HG03280 (cell line): ENCODE measurements around the gene KCND2.
"Not testable (repeated sequence)": the region's sequence is repeated elsewhere in the genome, so short reads cannot be mapped to it uniquely, and the experiment has no call there.

Experiments
- ATAC-seq: cut with Tn5 transposase; IDR thresholded peaks from one replicate; pipeline ENCODE4 v1.9.1; 2021; ENCODE audit warnings: mild to moderate bottlenecking, moderate library complexity; ENCODE audit not compliant: unreplicated experiment

KCND2 gene

GRCh38 chr7:120735791-120736190 is 462.8 kb downstream of the KCND2 start:
- ATAC-seq: no peak

- ATAC-seq: no peak
Measured at GRCh38 chr7:120738816-120739215, 465.8 kb downstream of the KCND2 start.

DNA sequence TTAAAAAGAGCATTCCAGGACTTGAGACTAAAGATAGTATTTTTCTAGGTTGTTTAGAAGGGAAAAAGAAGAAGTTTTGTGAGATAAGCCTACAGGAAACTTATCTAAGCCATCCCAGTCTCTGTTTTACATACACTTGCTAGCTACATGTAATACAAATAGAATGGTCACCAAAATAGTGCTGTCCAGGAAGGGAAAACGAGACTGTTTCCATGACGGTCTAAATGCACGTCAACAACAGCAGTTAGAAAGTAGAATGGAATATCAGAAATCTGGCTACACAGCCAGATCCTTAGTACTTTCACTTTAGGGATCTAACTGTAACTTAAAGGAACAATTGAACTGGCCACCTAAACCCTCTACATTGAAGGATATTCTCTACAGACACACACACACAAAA is 467.4 kb downstream of the KCND2 start:
- no peak for ATAC-seq

- ATAC-seq: no peak
Measured at GRCh38 chr7:120741371-120742042, 468.5 kb downstream of the KCND2 start.

GRCh38 chr7:120742372-120742771 is 469.4 kb downstream of the KCND2 start:
- ATAC-seq: no peak

DNA sequence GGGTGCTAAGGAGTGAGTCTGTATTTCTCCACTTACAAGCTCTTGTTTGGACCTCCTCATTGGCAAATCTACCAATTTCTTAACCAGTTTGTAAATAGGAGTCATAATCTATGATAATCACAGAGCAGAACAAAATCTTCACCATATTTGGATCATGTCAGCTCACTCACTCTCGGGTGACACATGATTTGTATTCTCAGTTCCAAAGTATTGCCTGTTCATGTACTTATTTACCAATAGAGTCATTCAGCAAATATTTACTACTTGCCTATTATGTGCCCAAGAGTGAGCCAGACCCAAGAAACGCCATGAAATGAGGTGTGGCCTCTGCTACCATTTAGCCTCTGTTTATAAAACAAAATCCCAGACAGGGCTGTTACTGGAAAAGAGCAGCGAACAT is 470.2 kb downstream of the KCND2 start:
- ATAC-seq: no peak

DNA sequence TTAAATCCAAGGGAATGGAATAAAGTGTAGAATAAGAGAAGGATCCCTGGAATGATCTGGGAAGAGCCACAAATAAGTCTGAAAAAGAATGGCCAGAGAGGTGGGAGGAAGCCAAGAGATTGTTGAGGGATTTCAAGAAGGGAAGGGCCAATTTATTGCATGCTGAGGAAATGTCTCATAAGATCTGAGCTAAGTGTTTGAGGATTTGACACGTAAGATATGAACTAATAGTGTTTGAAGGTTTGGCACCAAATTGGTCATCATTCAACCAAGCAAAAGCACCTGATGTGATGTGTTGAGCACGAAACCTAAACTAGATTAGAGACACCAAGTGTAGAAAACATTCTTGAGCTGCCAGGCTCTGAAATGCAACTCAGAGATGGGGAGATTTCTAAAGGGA is 487.1 kb downstream of the KCND2 start:
- ATAC-seq: peak; percentile 80

GRCh38 chr7:120760851-120761250 is 487.9 kb downstream of the KCND2 start:
- ATAC-seq: no peak

DNA sequence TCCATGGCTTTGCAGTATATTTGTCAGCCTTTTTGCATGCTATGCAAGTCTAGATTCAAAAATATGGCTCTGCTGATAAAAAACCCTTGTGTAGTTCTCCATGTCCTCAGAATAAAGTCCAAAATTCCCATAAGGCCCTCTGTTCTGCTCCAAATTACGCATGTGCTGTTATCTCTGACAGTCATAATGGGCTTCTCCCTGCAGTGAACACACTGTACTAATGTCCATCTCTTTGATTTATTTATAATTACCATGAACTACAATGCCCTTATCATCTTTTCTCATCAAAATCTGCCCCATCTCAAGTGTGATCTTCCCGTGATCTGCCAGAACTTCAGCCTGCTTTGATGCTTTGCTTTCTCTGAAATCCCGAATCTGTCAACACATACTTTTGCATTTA is 497.2 kb downstream of the KCND2 start:
- ATAC-seq: no peak

DNA sequence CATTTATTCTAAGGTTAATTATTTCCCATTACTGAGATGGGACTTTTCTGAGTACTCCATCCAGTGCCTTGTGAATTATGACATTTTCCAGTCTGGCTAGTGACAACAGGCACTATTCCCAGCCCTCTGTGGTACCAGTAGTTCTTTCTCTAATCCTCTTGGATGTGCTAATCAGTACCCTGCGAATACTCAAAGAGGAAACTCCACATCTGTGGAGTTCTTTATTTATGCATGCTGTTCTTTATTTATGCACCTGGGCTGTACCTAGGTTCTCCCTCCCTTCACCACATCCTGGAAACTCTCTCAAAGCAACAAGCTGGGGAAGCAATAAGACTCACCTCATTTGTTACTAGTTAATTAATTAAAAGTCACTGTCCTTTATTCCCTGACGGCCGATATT is 501.5 kb downstream of the KCND2 start:
- no peak for ATAC-seq

- no peak for ATAC-seq
Measured at GRCh38 chr7:120775755-120776154, 502.8 kb downstream of the KCND2 start.

- ATAC-seq: not testable (repeated sequence)
Measured at GRCh38 chr7:120779078-120779477, 506.1 kb downstream of the KCND2 start.

GRCh38 chr7:120780451-120780850 is 507.5 kb downstream of the KCND2 start:
- ATAC-seq: not testable (repeated sequence)

GRCh38 chr7:120780938-120781337 is 508.0 kb downstream of the KCND2 start:
- ATAC-seq: no peak

DNA sequence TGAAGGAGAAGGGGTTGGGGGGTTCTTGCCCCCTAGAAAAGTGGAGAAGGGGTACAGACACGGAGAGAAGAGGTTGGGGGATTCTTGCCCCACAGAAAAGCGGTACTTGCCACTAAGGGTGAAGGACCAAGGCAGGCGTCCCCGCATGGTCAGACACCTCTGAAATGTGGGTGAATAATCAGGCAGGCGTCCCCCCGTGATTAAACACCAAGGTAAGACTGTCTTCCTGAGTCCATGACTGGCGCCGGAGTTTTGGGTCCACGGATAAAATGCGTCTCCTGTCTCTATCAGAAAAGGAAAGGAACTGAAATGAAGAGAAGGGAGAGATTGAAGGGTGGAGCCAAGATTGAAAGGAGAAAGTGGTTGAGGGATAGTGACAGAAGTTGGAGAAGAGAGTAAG is 508.9 kb downstream of the KCND2 start:
- not testable (repeated sequence) for ATAC-seq

DNA sequence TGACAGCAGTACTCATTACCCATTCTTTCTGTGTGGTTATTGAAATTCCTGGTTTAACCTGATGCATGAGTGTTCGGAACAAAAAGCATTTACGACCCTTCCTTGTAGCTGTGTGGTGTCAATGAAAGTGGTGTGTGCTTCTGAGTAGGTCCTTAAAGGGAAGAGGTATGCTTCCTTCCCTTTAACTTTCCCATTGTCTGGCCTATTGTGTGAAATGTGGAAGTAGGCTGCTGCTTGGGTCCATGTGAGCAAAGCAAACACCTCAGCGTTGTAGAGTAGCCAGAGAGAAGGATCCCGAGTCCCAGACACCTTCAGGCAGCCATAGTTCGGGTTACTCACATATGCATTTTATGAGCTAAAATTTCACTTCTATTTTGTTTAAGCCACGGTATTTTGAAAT is 510.3 kb downstream of the KCND2 start:
- no peak for ATAC-seq

DNA sequence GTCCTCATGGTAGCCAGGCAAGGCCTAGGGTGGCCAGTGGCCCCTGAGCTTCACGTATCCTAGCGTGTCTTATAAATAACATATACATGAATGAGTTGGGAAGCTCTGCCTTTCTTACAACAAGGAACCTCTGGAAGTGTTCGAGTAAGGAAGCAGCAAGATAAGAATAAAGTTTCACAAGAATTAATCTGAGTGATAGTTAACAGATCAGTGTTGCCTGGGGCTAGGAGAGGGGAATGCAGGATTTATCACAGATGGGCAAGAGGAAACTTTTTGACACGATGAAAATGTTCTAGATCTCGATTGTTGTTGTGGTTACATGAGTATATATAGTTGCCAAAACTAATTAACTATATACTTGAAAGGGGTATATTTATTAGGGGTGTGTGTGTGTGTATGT is 510.7 kb downstream of the KCND2 start:
- no peak for ATAC-seq

- no peak for ATAC-seq
Measured at GRCh38 chr7:120785095-120785494, 512.1 kb downstream of the KCND2 start.

GRCh38 chr7:120792091-120792860 is 519.3 kb downstream of the KCND2 start:
- ATAC-seq: peak; percentile 91

DNA sequence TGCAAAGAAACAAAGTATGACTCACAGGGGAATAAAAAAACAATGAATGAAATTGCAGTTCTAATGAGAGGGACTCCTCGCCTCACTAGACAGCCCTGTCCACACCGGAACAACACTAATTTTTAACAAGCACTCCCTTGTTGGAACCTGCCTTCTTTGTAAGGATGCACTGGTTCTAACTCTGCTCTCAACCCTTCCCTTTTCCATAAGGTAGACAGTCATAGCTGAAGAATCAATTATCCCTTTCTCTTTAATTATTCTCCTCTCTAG is 519.8 kb downstream of the KCND2 start:
- no peak for ATAC-seq

- no peak for ATAC-seq
Measured at GRCh38 chr7:120793213-120793936, 520.4 kb downstream of the KCND2 start.

DNA sequence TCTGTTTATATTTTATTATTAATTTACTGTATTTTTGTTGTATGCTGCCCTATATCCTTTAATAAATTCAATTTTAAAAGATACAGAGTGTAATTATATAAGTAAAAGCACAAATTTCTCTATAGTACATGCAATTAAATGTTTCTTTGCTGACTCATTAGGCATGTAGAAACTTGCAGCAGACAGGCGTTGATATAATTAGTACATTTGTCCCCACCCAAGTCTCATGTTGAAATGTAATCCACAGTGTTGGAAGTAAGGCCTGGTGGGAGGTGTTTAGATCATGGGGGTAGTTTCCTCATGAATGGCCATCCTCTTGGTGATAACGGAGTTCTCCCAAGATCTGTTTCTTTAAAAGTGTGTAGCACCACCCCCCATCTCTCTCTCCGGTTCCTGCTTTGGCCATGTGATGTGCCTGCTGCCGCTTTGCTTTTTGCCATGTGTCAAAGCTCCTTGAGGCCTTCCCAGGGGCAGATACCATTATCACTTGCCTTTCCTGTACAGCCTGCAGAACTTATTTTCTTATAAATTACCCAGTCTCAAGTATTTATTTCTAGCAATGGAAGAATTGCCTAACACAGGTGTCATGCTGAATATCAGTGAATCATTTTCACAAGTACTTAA is 521.2 kb downstream of the KCND2 start:
- ATAC-seq: no peak
